Prostate gland (tissue), 2 donors: ENCODE measurements around the gene PLTP. TPM values are rescaled to one million over a fixed set of nuclear protein-coding genes. Genes with fewer than 3 reads are reported as not detected.
"Not testable (repeated sequence)": the region's sequence is repeated elsewhere in the genome, so short reads cannot be mapped to it uniquely, and the experiment has no call there.

ENCODE experiments used
- DNase-seq: peaks from one replicate; pipeline ENCODE4 v3.0.0-alpha.2; 2019; ENCODE audit warnings: low spot score
- H3K27ac ChIP-seq, 2 donors: fragments of 200-600 bp; sonication (generic); 2 replicates each; pipeline ENCODE4 v1.5.1; 2017 to 2019
- H3K27me3 ChIP-seq: fragments of 200-600 bp; sonication (generic); replicated peaks from 2 replicates; pipeline ENCODE4 v1.5.1; 2019; ENCODE audit not compliant: insufficient read depth
- H3K36me3 ChIP-seq, 2 donors: fragments of 200-600 bp; sonication (generic); 1 replicate in 1 of 2; 2 replicates in 1 of 2; pipeline versions ENCODE4 v1.5.1 to v1.8.1; 2017 to 2019
- H3K4me1 ChIP-seq: fragments of 200-600 bp; sonication (generic); replicated peaks from 2 replicates; pipeline ENCODE4 v1.5.1; 2019
- H3K4me3 ChIP-seq, 2 donors: fragments of 200-600 bp; sonication (generic); 2 replicates each; pipeline ENCODE4 v1.5.1; 2017 to 2019
- H3K9me3 ChIP-seq: fragments of 200-600 bp; sonication (generic); 2 replicates; pipeline ENCODE4 v1.5.1; 2017
- CTCF ChIP-seq, 4 experiments: fragments of 200-600 bp in 2 of 4; fragments of 450-650 bp in 2 of 4; sonication (generic) in 2 of 4; IDR thresholded peaks; 1 replicate in 3 of 4; 2 replicates in 1 of 4; pipeline ENCODE4 v1.5.1; 2016 to 2019; ENCODE audit warnings: antibody characterized with exemption in 4 of 4, mild to moderate bottlenecking in 2 of 4, moderate library complexity in 2 of 4
- POLR2A ChIP-seq: fragments of 450-650 bp; IDR thresholded peaks from one replicate; pipeline ENCODE4 v1.6.1; 2016; ENCODE audit warnings: antibody characterized with exemption, mild to moderate bottlenecking
- POLR2AphosphoS5 ChIP-seq: sonication (generic); formaldehyde crosslinking; IDR thresholded peaks from one replicate; pipeline ENCODE4 v1.6.1; 2017; ENCODE audit warnings: antibody characterized with exemption
- WGBS: methylation state at CpG from one replicate; pipeline ENCODE4 v1.1.5; 2018; 5-methylcytosine and 5-hydroxymethylcytosine counted together
- intact Hi-C: fragments of 100-400 bp; cut with DNase I; formaldehyde crosslinking; loops from one replicate; pipeline ENCODE4 v1.14.2; 2022
- total RNA-seq, 2 donors: library from RNA; depleted of rRNA; stranded (reverse); fragments of >200 nt; gene quantifications; one replicate each; pipeline ENCODE4 v1.1.0, GENCODE V29; 2016

The PLTP gene
- total RNA-seq, 2 donors from 2014 or later: 29.4 to 101 TPM

- intact Hi-C loops: loop anchor here (2.0 kb wide), 1 partner anchor 43 kb away; the partner anchor contains the start of genes CTSA and NEURL2
- no peak for TF ChIP-seq POLR2AphosphoS5
- TF ChIP-seq CTCF (IDR thresholded peaks at IDR 0.05): no peak
- no peak for TF ChIP-seq POLR2A
- no peaks in the 10 kb centered on the region for H3K9me3 ChIP-seq
- H3K27me3 ChIP-seq: no peaks in the 10 kb centered on the region
- peaks cover 2 to 10% of the 10 kb centered on the region in 2 donors for H3K36me3 ChIP-seq
- WGBS: 0% methylated on average over 34 of the region's 34 CpGs
- peak overlapping the region; percentile 99 to 100 for H3K27ac ChIP-seq
- H3K4me1 ChIP-seq: no peaks in the 10 kb centered on the region
- H3K4me3 ChIP-seq: peak overlapping the region; percentile 90 to 100
- DNase-seq: peak; percentile 53
Measured at GRCh38 chr20:45934046-45934585, 22.2 kb upstream of the PLTP start.

- peak in 2 of 4 experiments; percentile 46 to 51 for TF ChIP-seq CTCF (IDR thresholded peaks at IDR 0.05)
- peak; percentile 18 for TF ChIP-seq POLR2AphosphoS5
- TF ChIP-seq POLR2A: no peak
- H3K4me3 ChIP-seq: peak overlapping the region; percentile 90 to 100
- H3K9me3 ChIP-seq: no peaks in the 10 kb centered on the region
- no peaks in the 10 kb centered on the region for H3K4me1 ChIP-seq
- peaks cover 0 to 7% of the 10 kb centered on the region in 2 donors for H3K36me3 ChIP-seq
- peak overlapping the region; percentile 99 to 100 for H3K27ac ChIP-seq
- WGBS: 14% methylated on average over 22 of the region's 22 CpGs
- no peaks in the 10 kb centered on the region for H3K27me3 ChIP-seq
- peak; percentile 67 for DNase-seq
- intact Hi-C loops: loop anchor here (2.0 kb wide), 1 partner anchor 43 kb away; the partner anchor contains the start of genes CTSA and NEURL2
Measured at GRCh38 chr20:45933266-45934045, 21.5 kb upstream of the PLTP start.

GRCh38 chr20:45931680-45932079 lies 19.7 kb upstream of the PLTP start:
- intact Hi-C loops: not testable (repeated sequence)

GRCh38 chr20:45927071-45927878 lies 15.3 kb upstream of the PLTP start:
- no peaks in the 10 kb centered on the region for H3K4me1 ChIP-seq
- no peak overlapping the region for H3K4me3 ChIP-seq
- no peak overlapping the region for H3K27ac ChIP-seq
- WGBS: 72% methylated on average over 14 of the region's 14 CpGs
- intact Hi-C loops: no loop called here
- DNase-seq: no peak
- H3K36me3 ChIP-seq: no peaks in the 10 kb centered on the region
- TF ChIP-seq POLR2A: no peak
- TF ChIP-seq POLR2AphosphoS5: no peak
- TF ChIP-seq CTCF (IDR thresholded peaks at IDR 0.05): no peak
- no peaks in the 10 kb centered on the region for H3K27me3 ChIP-seq
- no peaks in the 10 kb centered on the region for H3K9me3 ChIP-seq

More at GRCh38 chr20:45931680-45932079, 19.7 kb upstream of the PLTP start:
- not testable (repeated sequence) for H3K4me3 ChIP-seq, H3K9me3 ChIP-seq, H3K27ac ChIP-seq, DNase-seq, H3K36me3 ChIP-seq, H3K27me3 ChIP-seq, H3K4me1 ChIP-seq
- 94% methylated on average over 17 of the region's 17 CpGs for WGBS

GRCh38 chr20:45926731-45927070 lies 14.7 kb upstream of the PLTP start:
- Histone ChIP-seq H3K4me1 (no peaks in the 10 kb centered on the region), H3K9me3 (no peaks in the 10 kb centered on the region), H3K27ac (no peak overlapping the region), H3K36me3 (no peaks in the 10 kb centered on the region), H3K27me3 (no peaks in the 10 kb centered on the region), H3K4me3 (no peak overlapping the region)
- WGBS: 77% methylated on average over 2 of the region's 2 CpGs
- intact Hi-C loops: no loop called here
- no peak for DNase-seq
- TF ChIP-seq POLR2A: no peak
- no peak for TF ChIP-seq POLR2AphosphoS5
- no peak for TF ChIP-seq CTCF (IDR thresholded peaks at IDR 0.05)
